ENCODE results near the gene PIGQ. TPM values are rescaled to one million over a fixed set of nuclear protein-coding genes. Genes with fewer than 3 reads are reported as not detected.

Gene PIGQ
- total and polyA plus RNA-seq, 2 of the 4 experiments (the other 2 are of a cell fraction) = 5.9 to 36.8 TPM

GRCh38 chr16:559411-560203 lies 10.2 kb upstream of the PIGQ start:
- Histone ChIP-seq H3K9ac (ENCODE audit: low read depth, low read length) (no peak overlapping the region), H4K91ac (ENCODE audit: insufficient read depth, low read depth, low read length) (no peak overlapping the region), H3K18ac (ENCODE audit: low read depth, low read length) (no peak overlapping the region), H3K9me1 (ENCODE audit: insufficient read depth, low read length) (no peaks in the 10 kb centered on the region; the same call in 1 of the 2 replicates), H3K36me3 (ENCODE audit: control insufficient read depth, insufficient read depth, low read length) (no peaks in the 10 kb centered on the region), H3K4me1 (ENCODE audit: control insufficient read depth, insufficient read depth, low read length) (0 out of 2 replicates have a peak, but pooled peaks cover 3% of the 10 kb centered on the region), H2BK15ac (ENCODE audit: low read depth, low read length) (no peak overlapping the region), H3K27ac (ENCODE audit: insufficient read depth, low read length) (no peak overlapping the region), H3K14ac (replicated peaks; ENCODE audit: low read depth, low read length) (no peak overlapping the region), H2BK20ac (ENCODE audit: low read depth, low read length) (no peak overlapping the region), H3K27me3 (ENCODE audit: control insufficient read depth, insufficient read depth, low read length) (peaks cover 48% of the 10 kb centered on the region), H3K9me3 (ENCODE audit: control insufficient read depth, insufficient read depth, low read length) (no peaks in the 10 kb centered on the region), H2AFZ (replicated peaks; ENCODE audit: low read length, poor library complexity) (no peak overlapping the region), H2AK9ac (replicated peaks; ENCODE audit: low read depth, low read length, poor library complexity) (no peak overlapping the region), H3K23ac (ENCODE audit: low read depth, low read length) (no peak overlapping the region), H4K20me1 (ENCODE audit: insufficient read depth, low read length) (peaks cover 9% of the 10 kb centered on the region; the same call in 1 of the 2 replicates), H3K4me2 (ENCODE audit: low read depth, low read length) (no peak overlapping the region), H2BK120ac (ENCODE audit: low read depth, low read length) (no peak overlapping the region), H2AK5ac (ENCODE audit: low read depth, low read length) (no peak overlapping the region), H3K4me3 (ENCODE audit: insufficient read depth, low read depth, low read length) (no peak overlapping the region), H3K79me1 (ENCODE audit: low read depth in 1 of 2, low read length in 2 of 2) (no peaks in the 10 kb centered on the region), H2BK5ac (ENCODE audit: low read depth, low read length, poor library complexity, severe bottlenecking) (no peak overlapping the region), H4K5ac (ENCODE audit: low read depth, low read length) (no peak overlapping the region), H3K56ac (ENCODE audit: extremely low read depth, insufficient read depth, low read length) (no peak overlapping the region), H4K8ac (ENCODE audit: low read depth in 2 of 2, low read length in 2 of 2) (no peak overlapping the region), H3K4ac (ENCODE audit: low read depth, low read length) (no peak overlapping the region)
- in situ Hi-C loops (cut with MboI; ENCODE audit: low sequenced_read_pairs) = no loop called here
- ATAC-seq (ENCODE audit: low read depth) (no peak), DNase-seq (no peak)
- TF ChIP-seq CTCF (conservative IDR thresholded peaks at IDR 0.05; ENCODE audit: low read depth, low read length) (no peak), MXI1 (IDR thresholded peaks at IDR 0.05; ENCODE audit: borderline replicate concordance, low read depth, low read length) (no peak), FOS (IDR thresholded peaks at IDR 0.05; ENCODE audit: low read depth, low read length) (no peak), MAFK (IDR thresholded peaks at IDR 0.05; ENCODE audit: low read depth, low read length) (no peak), POLR2A (IDR thresholded peaks at IDR 0.05; ENCODE audit: low read depth, low read length) (no peak), RCOR1 (IDR thresholded peaks at IDR 0.05; ENCODE audit: insufficient replicate concordance, low read length) (no peak), NFE2L2 (IDR thresholded peaks at IDR 0.05; ENCODE audit: low read depth, low read length) (no peak), CHD1 (IDR thresholded peaks at IDR 0.05; ENCODE audit: low read depth, low read length) (no peak), MAZ (IDR thresholded peaks at IDR 0.05; ENCODE audit: borderline replicate concordance, low read depth, low read length) (no peak), CEBPB (IDR thresholded peaks at IDR 0.05; ENCODE audit: low read depth, low read length) (no peak), RFX5 (IDR thresholded peaks at IDR 0.05; ENCODE audit: low read depth, low read length) (no peak), SMC3 (IDR thresholded peaks at IDR 0.05; ENCODE audit: low read depth, low read length) (no peak)
- TF ChIP-seq, protein P1, sequence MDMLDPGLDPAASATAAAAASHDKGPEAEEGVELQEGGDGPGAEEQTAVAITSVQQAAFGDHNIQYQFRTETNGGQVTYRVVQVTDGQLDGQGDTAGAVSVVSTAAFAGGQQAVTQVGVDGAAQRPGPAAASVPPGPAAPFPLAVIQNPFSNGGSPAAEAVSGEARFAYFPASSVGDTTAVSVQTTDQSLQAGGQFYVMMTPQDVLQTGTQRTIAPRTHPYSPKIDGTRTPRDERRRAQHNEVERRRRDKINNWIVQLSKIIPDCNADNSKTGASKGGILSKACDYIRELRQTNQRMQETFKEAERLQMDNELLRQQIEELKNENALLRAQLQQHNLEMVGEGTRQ (IDR thresholded peaks at IDR 0.05; ENCODE audit: low read depth, low read length) = no peak
- TF ChIP-seq, protein P2, sequence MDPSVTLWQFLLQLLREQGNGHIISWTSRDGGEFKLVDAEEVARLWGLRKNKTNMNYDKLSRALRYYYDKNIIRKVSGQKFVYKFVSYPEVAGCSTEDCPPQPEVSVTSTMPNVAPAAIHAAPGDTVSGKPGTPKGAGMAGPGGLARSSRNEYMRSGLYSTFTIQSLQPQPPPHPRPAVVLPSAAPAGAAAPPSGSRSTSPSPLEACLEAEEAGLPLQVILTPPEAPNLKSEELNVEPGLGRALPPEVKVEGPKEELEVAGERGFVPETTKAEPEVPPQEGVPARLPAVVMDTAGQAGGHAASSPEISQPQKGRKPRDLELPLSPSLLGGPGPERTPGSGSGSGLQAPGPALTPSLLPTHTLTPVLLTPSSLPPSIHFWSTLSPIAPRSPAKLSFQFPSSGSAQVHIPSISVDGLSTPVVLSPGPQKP (IDR thresholded peaks at IDR 0.05; ENCODE audit: borderline replicate concordance, low read depth, low read length) = no peak
- POLR2A ChIA-PET (ENCODE audit: unreplicated experiment) = no interaction called here
- BruUV-seq (replicated peaks) = no TSS peak
- WGBS, 2 experiments (ENCODE audit: extremely low coverage in 2 of 2, insufficient read length in 1 of 2) = 9% methylated on average over 9 of the region's 62 CpGs; no CpG with 5 or more reads in 1 of the 2 experiments
- CTCF ChIA-PET = no interaction called here
- intact Hi-C loops (cut with micrococcal nuclease) = no loop called here
- dilution Hi-C loops (cut with HindIII; ENCODE audit: low sequenced_read_pairs, unreplicated experiment) = no loop called here

Data from IMR-90 (cell line).